Measurements from ENCODE around the gene DROSHA.
"Not testable (repeated sequence)": the region's sequence is repeated elsewhere in the genome, so short reads cannot be mapped to it uniquely, and the experiment has no call there.

Gene DROSHA

DNA sequence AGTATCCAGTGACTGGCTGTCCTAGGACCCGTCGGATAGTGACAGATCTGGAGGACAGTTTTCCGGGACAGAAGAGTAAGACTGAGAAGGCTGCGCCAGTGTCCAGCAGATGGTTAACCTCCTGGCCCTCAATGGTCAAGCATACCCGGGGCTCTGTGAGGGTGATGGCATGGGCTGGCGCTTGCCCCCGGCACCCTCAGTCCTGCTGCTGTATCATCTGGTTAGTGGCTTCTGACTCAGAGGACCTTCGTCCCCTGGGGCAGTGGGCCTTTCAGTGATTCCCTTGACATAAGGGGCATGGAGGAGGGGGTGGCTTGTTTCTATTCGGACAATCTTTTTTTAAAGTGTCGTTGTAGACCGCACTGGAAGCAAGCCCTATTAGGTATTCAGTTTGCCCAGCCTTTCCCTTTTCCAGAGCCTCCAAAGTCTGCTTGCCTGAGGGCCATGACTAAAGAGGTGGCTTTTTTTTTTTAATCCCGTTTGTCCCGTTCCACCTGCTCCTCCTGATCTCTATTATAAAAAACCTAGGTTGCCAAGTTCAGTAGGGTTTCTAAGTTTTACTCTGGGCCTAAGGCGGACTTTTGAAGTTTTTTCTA lies 136.3 kb downstream of the DROSHA start:
- H3K27me3 ChIP-seq (ENCODE audit: control insufficient read depth in 5 of 5, insufficient read depth in 4 of 5, low read length in 5 of 5); H3K36me3 ChIP-seq (ENCODE audit: control insufficient read depth in 5 of 5, insufficient read depth in 5 of 5, low read length in 5 of 5); H3K9me3 ChIP-seq (ENCODE audit: control insufficient read depth in 5 of 5, low read length in 5 of 5); H3K4me1 ChIP-seq (ENCODE audit: control insufficient read depth in 5 of 5, insufficient read depth in 5 of 5, low read length in 5 of 5); H3K27ac ChIP-seq (ENCODE audit: low read depth, low read length); H3K4me3 ChIP-seq (ENCODE audit: low read depth in 1 of 5, low read length in 5 of 5); H3K9ac ChIP-seq (ENCODE audit: low read length in 5 of 5): not testable (repeated sequence)

DNA sequence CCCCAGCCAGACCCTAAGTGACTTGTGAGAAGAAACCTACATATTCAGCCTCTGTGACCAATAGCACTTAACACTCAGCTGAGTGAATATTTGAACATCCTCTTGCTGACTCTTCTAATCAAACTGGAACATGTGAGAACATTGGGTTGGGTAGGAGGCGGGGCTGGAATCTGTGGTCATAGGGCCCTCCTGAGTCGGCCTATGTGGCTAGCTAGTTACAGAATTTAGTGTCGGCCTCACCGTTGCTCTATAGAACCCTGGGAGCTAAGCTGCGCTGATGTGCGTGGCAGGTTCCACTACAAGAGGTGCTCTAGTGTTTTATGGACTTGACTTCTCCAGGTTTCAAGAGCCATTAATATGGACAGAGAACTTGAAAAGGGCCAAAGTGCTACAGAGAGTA lies 138.8 kb downstream of the DROSHA start:
- H3K9me3 ChIP-seq (ENCODE audit: control insufficient read depth in 5 of 5, low read length in 5 of 5): peaks cover 0 to 11% (median 0%) of the 10 kb centered on the region in 5 donors
- H3K9ac ChIP-seq (ENCODE audit: low read length in 5 of 5): no peak overlapping the region
- no peak overlapping the region for H3K27ac ChIP-seq (ENCODE audit: low read depth, low read length)
- no peaks in the 10 kb centered on the region for H3K36me3 ChIP-seq (ENCODE audit: control insufficient read depth in 5 of 5, insufficient read depth in 5 of 5, low read length in 5 of 5)
- no peak overlapping the region for H3K4me3 ChIP-seq (ENCODE audit: low read depth in 1 of 5, low read length in 5 of 5)
- H3K27me3 ChIP-seq (ENCODE audit: control insufficient read depth in 5 of 5, insufficient read depth in 4 of 5, low read length in 5 of 5): no peaks in the 10 kb centered on the region
- H3K4me1 ChIP-seq (ENCODE audit: control insufficient read depth in 5 of 5, insufficient read depth in 5 of 5, low read length in 5 of 5): no peaks in the 10 kb centered on the region

DNA sequence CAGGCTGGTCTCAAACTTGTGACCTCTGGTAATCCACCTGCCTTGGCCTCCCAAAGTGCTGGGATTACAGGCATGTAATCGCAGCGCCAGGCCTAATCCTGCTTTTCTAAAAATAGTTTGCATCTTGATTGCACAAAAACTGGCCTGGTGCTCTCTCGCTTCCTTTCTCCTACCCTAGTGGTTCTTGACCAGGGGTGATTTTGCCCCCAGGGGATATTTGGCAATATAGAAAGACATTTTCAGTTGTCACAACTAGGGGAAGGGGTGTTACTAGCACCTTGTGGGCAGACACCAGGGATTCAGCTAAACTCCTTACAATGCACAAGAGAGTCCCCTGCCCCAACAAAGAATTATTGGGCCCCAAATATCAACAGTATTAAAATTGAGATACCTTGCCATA lies 139.8 kb downstream of the DROSHA start:
- Histone ChIP-seq H3K27me3 (ENCODE audit: control insufficient read depth in 5 of 5, insufficient read depth in 4 of 5, low read length in 5 of 5) (no peaks in the 10 kb centered on the region), H3K4me3 (ENCODE audit: low read depth in 1 of 5, low read length in 5 of 5) (no peak overlapping the region), H3K9me3 (ENCODE audit: control insufficient read depth in 5 of 5, low read length in 5 of 5) (peaks cover 0 to 18% (median 3%) of the 10 kb centered on the region in 5 donors), H3K4me1 (ENCODE audit: control insufficient read depth in 5 of 5, insufficient read depth in 5 of 5, low read length in 5 of 5) (no peaks in the 10 kb centered on the region), H3K9ac (ENCODE audit: low read length in 5 of 5) (no peak overlapping the region), H3K36me3 (ENCODE audit: control insufficient read depth in 5 of 5, insufficient read depth in 5 of 5, low read length in 5 of 5) (no peaks in the 10 kb centered on the region), H3K27ac (ENCODE audit: low read depth, low read length) (no peak overlapping the region)

DNA sequence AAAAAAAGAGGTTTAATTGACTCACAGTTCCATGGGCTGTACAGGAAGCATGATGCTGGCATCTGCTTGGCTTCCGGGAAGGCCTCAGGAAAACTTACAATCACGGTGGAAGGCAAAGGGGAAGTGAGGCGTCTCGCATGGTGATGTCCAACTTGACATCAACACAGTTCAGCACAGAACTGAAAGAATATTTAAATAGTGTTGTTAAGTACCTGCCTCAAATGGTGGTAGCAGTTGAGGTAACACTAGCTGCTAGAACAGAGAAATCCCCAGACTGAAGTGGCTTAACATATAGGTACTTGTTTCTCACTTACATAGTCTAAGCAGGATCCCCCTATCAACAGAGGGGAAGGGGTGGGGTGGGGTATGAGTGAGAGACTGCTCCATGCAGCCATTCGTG lies 141.6 kb downstream of the DROSHA start:
- Histone ChIP-seq H3K9ac (ENCODE audit: low read length in 5 of 5) (no peak overlapping the region), H3K36me3 (ENCODE audit: control insufficient read depth in 5 of 5, insufficient read depth in 5 of 5, low read length in 5 of 5) (no peaks in the 10 kb centered on the region), H3K9me3 (ENCODE audit: control insufficient read depth in 5 of 5, low read length in 5 of 5) (peaks cover 0 to 18% (median 3%) of the 10 kb centered on the region in 5 donors), H3K4me3 (ENCODE audit: low read depth in 1 of 5, low read length in 5 of 5) (no peak overlapping the region), H3K4me1 (ENCODE audit: control insufficient read depth in 5 of 5, insufficient read depth in 5 of 5, low read length in 5 of 5) (no peaks in the 10 kb centered on the region), H3K27ac (ENCODE audit: low read depth, low read length) (no peak overlapping the region), H3K27me3 (ENCODE audit: control insufficient read depth in 5 of 5, insufficient read depth in 4 of 5, low read length in 5 of 5) (no peaks in the 10 kb centered on the region)

DNA sequence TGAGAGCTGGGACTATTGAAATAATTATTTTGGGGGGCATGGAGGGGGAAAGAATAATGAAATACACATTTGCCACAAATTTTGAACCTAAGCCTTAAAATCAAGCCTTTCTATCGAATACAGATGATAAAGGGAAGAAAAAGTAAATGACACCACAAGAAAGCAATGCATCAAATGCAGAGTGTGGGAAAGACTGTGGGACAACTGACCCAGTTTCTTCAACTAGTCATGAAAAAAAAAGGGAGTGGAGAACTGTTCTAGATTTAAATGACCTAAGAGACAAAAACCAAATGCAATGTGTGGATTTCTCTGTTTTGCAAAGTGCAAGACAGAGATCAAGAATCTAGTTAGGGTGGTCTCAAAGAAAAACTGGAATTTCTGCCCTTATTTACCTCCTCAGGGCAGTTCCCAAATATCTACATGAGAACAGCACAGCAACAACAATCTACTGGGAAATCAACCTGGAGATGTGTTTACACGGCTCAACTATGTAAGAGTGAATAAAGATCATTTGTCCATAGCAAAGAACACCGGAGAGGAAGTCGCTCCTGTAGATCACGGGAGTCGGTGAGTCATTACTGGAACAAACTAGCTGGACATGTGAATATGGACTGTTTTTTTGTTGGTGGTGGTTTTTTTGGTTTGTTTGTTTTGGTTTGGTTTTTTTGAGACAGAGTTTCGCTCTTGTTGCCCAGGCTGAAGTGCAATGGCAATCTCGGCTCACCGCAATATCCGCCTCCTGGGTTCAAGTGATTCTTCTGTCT lies 145.9 kb downstream of the DROSHA start:
- Histone ChIP-seq H3K36me3 (ENCODE audit: control insufficient read depth in 5 of 5, insufficient read depth in 5 of 5, low read length in 5 of 5) (no peaks in the 10 kb centered on the region), H3K4me3 (ENCODE audit: low read depth in 1 of 5, low read length in 5 of 5) (no peak overlapping the region), H3K9ac (ENCODE audit: low read length in 5 of 5) (no peak overlapping the region), H3K4me1 (ENCODE audit: control insufficient read depth in 5 of 5, insufficient read depth in 5 of 5, low read length in 5 of 5) (peaks cover 0 to 2% (median 0%) of the 10 kb centered on the region in 5 donors), H3K27me3 (ENCODE audit: control insufficient read depth in 5 of 5, insufficient read depth in 4 of 5, low read length in 5 of 5) (peaks cover 0 to 9% (median 0%) of the 10 kb centered on the region in 5 donors), H3K9me3 (ENCODE audit: control insufficient read depth in 5 of 5, low read length in 5 of 5) (peaks cover 0 to 18% (median 3%) of the 10 kb centered on the region in 5 donors), H3K27ac (ENCODE audit: low read depth, low read length) (no peak overlapping the region)

DNA sequence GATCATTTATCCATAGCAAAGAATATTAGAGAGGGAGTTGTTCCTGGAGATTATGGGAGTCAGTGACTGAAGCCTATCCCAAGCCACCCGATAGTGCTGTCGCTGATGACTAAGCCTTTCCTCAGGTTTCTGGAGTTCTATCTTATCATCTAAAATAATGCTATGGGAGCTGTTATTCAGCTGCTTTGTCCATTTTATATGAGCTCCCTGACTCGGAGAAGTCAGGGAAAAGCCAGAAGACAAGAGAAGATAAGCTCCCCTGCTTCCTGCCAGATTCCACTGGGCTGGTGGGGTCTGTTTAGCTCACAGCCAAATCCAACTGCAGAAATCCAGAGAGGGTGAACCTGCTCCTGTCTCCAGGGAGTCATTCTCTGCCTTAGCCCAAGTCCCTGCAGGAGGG lies 148.2 kb downstream of the DROSHA start:
- peaks cover 0 to 2% (median 0%) of the 10 kb centered on the region in 5 donors for H3K4me1 ChIP-seq (ENCODE audit: control insufficient read depth in 5 of 5, insufficient read depth in 5 of 5, low read length in 5 of 5)
- H3K36me3 ChIP-seq (ENCODE audit: control insufficient read depth in 5 of 5, insufficient read depth in 5 of 5, low read length in 5 of 5): no peaks in the 10 kb centered on the region
- H3K27ac ChIP-seq (ENCODE audit: low read depth, low read length): no peak overlapping the region
- peaks cover 0 to 9% (median 0%) of the 10 kb centered on the region in 5 donors for H3K27me3 ChIP-seq (ENCODE audit: control insufficient read depth in 5 of 5, insufficient read depth in 4 of 5, low read length in 5 of 5)
- no peak overlapping the region for H3K9ac ChIP-seq (ENCODE audit: low read length in 5 of 5)
- no peak overlapping the region for H3K4me3 ChIP-seq (ENCODE audit: low read depth in 1 of 5, low read length in 5 of 5)
- H3K9me3 ChIP-seq (ENCODE audit: control insufficient read depth in 5 of 5, low read length in 5 of 5): peaks cover 0 to 14% (median 3%) of the 10 kb centered on the region in 5 donors

DNA sequence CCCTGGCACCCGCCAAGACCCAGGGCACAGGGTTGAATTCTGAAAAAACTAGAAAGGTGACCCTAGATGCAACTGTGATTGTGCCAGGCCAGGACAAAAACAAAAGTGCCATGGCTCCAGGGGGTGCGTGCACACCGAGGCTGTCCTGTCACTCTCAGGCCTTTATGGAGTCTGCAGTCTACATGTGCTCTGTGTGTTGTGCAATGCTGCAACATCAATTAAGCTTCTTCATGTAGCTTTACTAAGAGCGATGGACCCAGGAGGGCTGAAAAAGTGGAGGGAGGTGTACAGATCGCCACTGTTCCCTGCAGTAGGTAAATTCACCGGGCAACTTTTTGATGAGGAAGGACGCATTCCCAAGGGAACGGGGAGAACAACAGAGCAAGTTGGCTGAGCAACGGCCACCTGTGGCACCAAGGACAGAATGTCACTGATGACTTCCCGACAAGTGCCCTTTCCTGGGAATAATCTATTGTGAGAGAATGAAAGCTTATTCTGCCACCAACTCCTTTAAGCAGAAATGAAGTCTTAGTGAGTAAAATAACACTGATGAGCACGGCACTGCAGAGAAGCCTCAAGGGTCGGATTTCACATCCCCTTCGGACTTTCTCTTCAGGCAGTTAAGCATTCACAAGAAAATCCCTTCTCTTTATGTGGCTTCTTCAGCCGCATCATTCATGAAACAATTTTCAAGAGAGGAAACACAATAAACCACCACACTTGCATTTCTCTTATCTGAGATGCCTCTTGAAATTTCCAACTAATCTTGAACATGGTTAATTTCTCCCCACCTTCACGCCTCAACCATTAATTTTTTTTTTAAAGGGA lies 149.6 kb downstream of the DROSHA start:
- Histone ChIP-seq H3K9me3 (ENCODE audit: control insufficient read depth in 5 of 5, low read length in 5 of 5) (peaks cover 0 to 2% (median 0%) of the 10 kb centered on the region in 5 donors), H3K4me3 (ENCODE audit: low read depth in 1 of 5, low read length in 5 of 5) (no peak overlapping the region), H3K9ac (ENCODE audit: low read length in 5 of 5) (no peak overlapping the region), H3K27me3 (ENCODE audit: control insufficient read depth in 5 of 5, insufficient read depth in 4 of 5, low read length in 5 of 5) (peaks cover 0 to 9% (median 0%) of the 10 kb centered on the region in 5 donors), H3K36me3 (ENCODE audit: control insufficient read depth in 5 of 5, insufficient read depth in 5 of 5, low read length in 5 of 5) (no peaks in the 10 kb centered on the region), H3K4me1 (ENCODE audit: control insufficient read depth in 5 of 5, insufficient read depth in 5 of 5, low read length in 5 of 5) (peaks cover 0 to 2% (median 0%) of the 10 kb centered on the region in 5 donors), H3K27ac (ENCODE audit: low read depth, low read length) (no peak overlapping the region)

DNA sequence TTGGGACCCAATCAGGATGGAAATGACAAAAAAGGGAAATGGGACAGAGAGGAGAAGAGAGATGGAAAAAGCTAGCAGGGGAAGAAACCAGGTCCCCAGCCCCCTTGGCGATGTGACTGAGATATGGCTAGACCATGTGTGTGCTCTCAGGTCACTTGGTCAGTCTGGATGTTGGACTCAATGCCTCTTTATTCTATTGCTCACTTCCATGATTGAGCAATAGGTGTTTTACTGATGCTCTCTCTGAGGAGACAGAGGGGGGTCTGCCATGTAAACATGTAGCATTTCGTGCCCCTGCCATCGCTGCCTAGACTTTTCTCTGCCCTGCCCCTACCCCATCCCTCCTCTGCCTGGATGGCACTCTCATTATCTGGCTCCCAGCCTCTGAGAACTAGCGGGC lies 150.6 kb downstream of the DROSHA start:
- no peak overlapping the region for H3K4me3 ChIP-seq (ENCODE audit: low read depth in 1 of 5, low read length in 5 of 5)
- peaks cover 0 to 2% (median 0%) of the 10 kb centered on the region in 5 donors for H3K4me1 ChIP-seq (ENCODE audit: control insufficient read depth in 5 of 5, insufficient read depth in 5 of 5, low read length in 5 of 5)
- H3K27ac ChIP-seq (ENCODE audit: low read depth, low read length): no peak overlapping the region
- no peaks in the 10 kb centered on the region for H3K9me3 ChIP-seq (ENCODE audit: control insufficient read depth in 5 of 5, low read length in 5 of 5)
- no peaks in the 10 kb centered on the region for H3K36me3 ChIP-seq (ENCODE audit: control insufficient read depth in 5 of 5, insufficient read depth in 5 of 5, low read length in 5 of 5)
- H3K9ac ChIP-seq (ENCODE audit: low read length in 5 of 5): no peak overlapping the region
- peaks cover 0 to 9% (median 0%) of the 10 kb centered on the region in 5 donors for H3K27me3 ChIP-seq (ENCODE audit: control insufficient read depth in 5 of 5, insufficient read depth in 4 of 5, low read length in 5 of 5)

DNA sequence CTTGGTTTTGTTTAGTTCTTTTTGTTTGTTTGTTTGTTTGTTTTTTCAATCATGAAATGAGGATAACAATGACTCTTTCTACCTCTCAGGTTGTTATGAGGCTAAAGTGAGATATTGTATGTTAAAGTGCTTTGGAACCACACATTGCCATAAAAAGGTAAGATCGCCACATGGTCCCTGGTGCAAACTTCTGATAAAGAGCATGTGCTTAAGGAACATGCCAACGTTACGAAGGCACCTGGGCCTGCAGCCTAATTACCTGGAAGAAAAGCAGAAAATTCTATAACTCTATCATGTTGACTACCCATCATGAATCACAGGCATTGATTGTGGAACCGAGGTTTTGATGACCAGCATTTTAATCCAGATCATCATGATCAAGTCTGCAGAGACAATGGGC lies 151.8 kb downstream of the DROSHA start:
- Histone ChIP-seq H3K9me3 (ENCODE audit: control insufficient read depth in 5 of 5, low read length in 5 of 5) (no peaks in the 10 kb centered on the region), H3K4me1 (ENCODE audit: control insufficient read depth in 5 of 5, insufficient read depth in 5 of 5, low read length in 5 of 5) (peaks cover 0 to 2% (median 0%) of the 10 kb centered on the region in 5 donors)

DNA sequence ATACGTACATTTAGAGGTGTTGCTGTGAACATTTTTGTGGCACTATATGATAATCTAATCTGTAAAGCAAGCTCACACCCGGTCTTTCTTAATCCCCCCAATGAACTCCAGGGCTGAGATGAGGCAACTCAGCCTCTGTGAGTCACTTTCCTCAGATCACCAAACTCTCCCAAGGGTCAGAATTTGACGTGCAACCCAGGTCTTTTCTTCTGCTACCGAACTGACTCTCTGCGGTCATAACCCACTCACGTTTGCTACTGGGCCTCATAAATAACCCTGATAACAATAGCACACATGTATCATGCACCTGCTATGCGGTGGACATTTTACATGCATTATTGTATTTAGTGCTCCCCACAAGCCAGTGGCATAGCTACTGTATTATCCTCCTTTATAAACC lies 153.1 kb downstream of the DROSHA start:
- Histone ChIP-seq H3K9me3 (ENCODE audit: control insufficient read depth in 5 of 5, low read length in 5 of 5) (no peaks in the 10 kb centered on the region), H3K27me3 (ENCODE audit: control insufficient read depth in 5 of 5, insufficient read depth in 4 of 5, low read length in 5 of 5) (peaks cover 0 to 9% (median 0%) of the 10 kb centered on the region in 5 donors), H3K36me3 (ENCODE audit: control insufficient read depth in 5 of 5, insufficient read depth in 5 of 5, low read length in 5 of 5) (no peaks in the 10 kb centered on the region), H3K9ac (ENCODE audit: low read length in 5 of 5) (no peak overlapping the region), H3K4me1 (ENCODE audit: control insufficient read depth in 5 of 5, insufficient read depth in 5 of 5, low read length in 5 of 5) (peaks cover 0 to 2% (median 0%) of the 10 kb centered on the region in 5 donors), H3K27ac (ENCODE audit: low read depth, low read length) (no peak overlapping the region), H3K4me3 (ENCODE audit: low read depth in 1 of 5, low read length in 5 of 5) (no peak overlapping the region)

More for the DNA sequence above, 151.8 kb downstream of the DROSHA start:
- Histone ChIP-seq H3K27ac (ENCODE audit: low read depth, low read length) (no peak overlapping the region), H3K9ac (ENCODE audit: low read length in 5 of 5) (no peak overlapping the region), H3K4me3 (ENCODE audit: low read depth in 1 of 5, low read length in 5 of 5) (no peak overlapping the region), H3K36me3 (ENCODE audit: control insufficient read depth in 5 of 5, insufficient read depth in 5 of 5, low read length in 5 of 5) (no peaks in the 10 kb centered on the region), H3K27me3 (ENCODE audit: control insufficient read depth in 5 of 5, insufficient read depth in 4 of 5, low read length in 5 of 5) (peaks cover 0 to 9% (median 0%) of the 10 kb centered on the region in 5 donors)

Data from subcutaneous abdominal adipose tissue (tissue), 5 donors.